B cell (primary cell): Measurements from ENCODE around the gene MLLT10.

Source experiments
- EZH2 ChIP-seq: IDR thresholded peaks from 2 replicates; pipeline ENCODE4 v1.6.1; 2012; ENCODE audit warnings: borderline replicate concordance, low read depth, mild to moderate bottlenecking, moderate library complexity, low read length; ENCODE audit not compliant: insufficient read depth, poor library complexity, severe bottlenecking
- TF ChIP-seq, protein P1 (sequence below): fragments of 200-600 bp; IDR thresholded peaks from one replicate; pipeline ENCODE4 v1.8.0; 2022; ENCODE audit warnings: antibody characterized with exemption, mild to moderate bottlenecking

- TF ChIP-seq, protein P1, sequence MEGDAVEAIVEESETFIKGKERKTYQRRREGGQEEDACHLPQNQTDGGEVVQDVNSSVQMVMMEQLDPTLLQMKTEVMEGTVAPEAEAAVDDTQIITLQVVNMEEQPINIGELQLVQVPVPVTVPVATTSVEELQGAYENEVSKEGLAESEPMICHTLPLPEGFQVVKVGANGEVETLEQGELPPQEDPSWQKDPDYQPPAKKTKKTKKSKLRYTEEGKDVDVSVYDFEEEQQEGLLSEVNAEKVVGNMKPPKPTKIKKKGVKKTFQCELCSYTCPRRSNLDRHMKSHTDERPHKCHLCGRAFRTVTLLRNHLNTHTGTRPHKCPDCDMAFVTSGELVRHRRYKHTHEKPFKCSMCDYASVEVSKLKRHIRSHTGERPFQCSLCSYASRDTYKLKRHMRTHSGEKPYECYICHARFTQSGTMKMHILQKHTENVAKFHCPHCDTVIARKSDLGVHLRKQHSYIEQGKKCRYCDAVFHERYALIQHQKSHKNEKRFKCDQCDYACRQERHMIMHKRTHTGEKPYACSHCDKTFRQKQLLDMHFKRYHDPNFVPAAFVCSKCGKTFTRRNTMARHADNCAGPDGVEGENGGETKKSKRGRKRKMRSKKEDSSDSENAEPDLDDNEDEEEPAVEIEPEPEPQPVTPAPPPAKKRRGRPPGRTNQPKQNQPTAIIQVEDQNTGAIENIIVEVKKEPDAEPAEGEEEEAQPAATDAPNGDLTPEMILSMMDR = no peak
- no peak for TF ChIP-seq EZH2
Measured at GRCh38 chr10:21520509-21520908, 13.5 kb upstream of the MLLT10 start.
